ENCODE data around the gene GJA1. TPM values are rescaled to one million over a fixed set of nuclear protein-coding genes. Genes with fewer than 3 reads are reported as not detected.

The GJA1 gene
- total RNA-seq, 5 donors from 2014 or later (not counting 1 experiment from before 2014, with no cell fraction given): 1.1 to 1.5 (median 1.4) TPM; not detected in 2

GRCh38 chr6:121465101-121465500 is 29.7 kb downstream of the GJA1 start:
- H3K4me3 ChIP-seq (ENCODE audit: control insufficient read depth in 1 of 2, extremely low read depth in 1 of 2, low read length in 1 of 2): no peak overlapping the region
- H3K36me3 ChIP-seq (ENCODE audit: control insufficient read depth in 2 of 2, extremely low read depth in 1 of 2, insufficient read depth in 1 of 2, low read length in 1 of 2): no peaks in the 10 kb centered on the region
- Mint-ChIP-seq H3K27me3 (no peaks in the 10 kb centered on the region), H3K4me1 (no peaks in the 10 kb centered on the region), H3K36me3 (no peaks in the 10 kb centered on the region), H3K27ac (no peak overlapping the region), H3K4me3 (no peak overlapping the region), H3K9me3 (no peaks in the 10 kb centered on the region)
- no peaks in the 10 kb centered on the region for H3K27me3 ChIP-seq (replicated peaks in 1 of 2; ENCODE audit: control insufficient read depth in 2 of 2, extremely low read depth in 1 of 2, insufficient read depth in 2 of 2, low read length in 1 of 2)
- H3K9me3 ChIP-seq: no peaks in the 10 kb centered on the region
- POLR2A ChIA-PET: no interaction called here
- ATAC-seq (replicated peaks in 1 of 4): no peak
- no peak for DNase-seq
- WGBS (ENCODE audit: insufficient coverage): 85% methylated on average over 3 of the region's 6 CpGs
- H3K27ac ChIP-seq (ENCODE audit: low read length): no peak overlapping the region
- CTCF ChIA-PET: no interaction called here
- H3K4me1 ChIP-seq (ENCODE audit: control insufficient read depth in 1 of 2, extremely low read depth in 1 of 2, insufficient read depth in 2 of 2, low read length in 2 of 2): no peaks in the 10 kb centered on the region

- no peaks in the 10 kb centered on the region for H3K27me3 Mint-ChIP-seq
- no peak overlapping the region for H3K4me3 Mint-ChIP-seq
- no peak for ATAC-seq (replicated peaks in 1 of 4)
- ChIA-PET CTCF (no interaction called here), POLR2A (interaction anchor here in 1 of 2 donors (0.7 kb wide), 1 partner anchor 1571 kb away, joined by 3 read pairs; no protein-coding TSS in a partner anchor)
- H3K27me3 ChIP-seq (replicated peaks in 1 of 2; ENCODE audit: control insufficient read depth in 2 of 2, extremely low read depth in 1 of 2, insufficient read depth in 2 of 2, low read length in 1 of 2): peaks cover 0 to 3% of the 10 kb centered on the region in 2 experiments
- H3K4me3 ChIP-seq (ENCODE audit: control insufficient read depth in 1 of 2, extremely low read depth in 1 of 2, low read length in 1 of 2): no peak overlapping the region
- no peaks in the 10 kb centered on the region for H3K9me3 ChIP-seq
- H3K4me1 ChIP-seq (ENCODE audit: control insufficient read depth in 1 of 2, extremely low read depth in 1 of 2, insufficient read depth in 2 of 2, low read length in 2 of 2): no peaks in the 10 kb centered on the region
- H3K27ac ChIP-seq (ENCODE audit: low read length): no peak overlapping the region
- no peaks in the 10 kb centered on the region for H3K36me3 ChIP-seq (ENCODE audit: control insufficient read depth in 2 of 2, extremely low read depth in 1 of 2, insufficient read depth in 1 of 2, low read length in 1 of 2)
- H3K36me3 Mint-ChIP-seq: no peaks in the 10 kb centered on the region
- DNase-seq: no peak
- H3K4me1 Mint-ChIP-seq: no peaks in the 10 kb centered on the region
- H3K27ac Mint-ChIP-seq: no peak overlapping the region
- WGBS (ENCODE audit: insufficient coverage): 89% methylated on average over 16 of the region's 21 CpGs
- H3K9me3 Mint-ChIP-seq: no peaks in the 10 kb centered on the region
Observed at GRCh38 chr6:121479486-121480098, 44.1 kb downstream of the GJA1 start.

GRCh38 chr6:121480099-121480713 is 44.8 kb downstream of the GJA1 start:
- POLR2A ChIA-PET: no interaction called here
- H3K9me3 ChIP-seq: no peaks in the 10 kb centered on the region
- H3K9me3 Mint-ChIP-seq: no peaks in the 10 kb centered on the region
- H3K36me3 Mint-ChIP-seq: no peaks in the 10 kb centered on the region
- H3K4me3 Mint-ChIP-seq: no peak overlapping the region
- WGBS (ENCODE audit: insufficient coverage): 85% methylated on average over 14 of the region's 18 CpGs
- no peaks in the 10 kb centered on the region for H3K4me1 ChIP-seq (ENCODE audit: control insufficient read depth in 1 of 2, extremely low read depth in 1 of 2, insufficient read depth in 2 of 2, low read length in 2 of 2)
- H3K4me3 ChIP-seq (ENCODE audit: control insufficient read depth in 1 of 2, extremely low read depth in 1 of 2, low read length in 1 of 2): no peak overlapping the region
- CTCF ChIA-PET: no interaction called here
- H3K27me3 Mint-ChIP-seq: no peaks in the 10 kb centered on the region
- H3K27ac Mint-ChIP-seq: no peak overlapping the region
- H3K4me1 Mint-ChIP-seq: no peaks in the 10 kb centered on the region
- ATAC-seq (replicated peaks in 1 of 4) (no peak), DNase-seq (no peak)
- H3K27ac ChIP-seq (ENCODE audit: low read length): no peak overlapping the region
- no peaks in the 10 kb centered on the region for H3K36me3 ChIP-seq (ENCODE audit: control insufficient read depth in 2 of 2, extremely low read depth in 1 of 2, insufficient read depth in 1 of 2, low read length in 1 of 2)
- H3K27me3 ChIP-seq (replicated peaks in 1 of 2; ENCODE audit: control insufficient read depth in 2 of 2, extremely low read depth in 1 of 2, insufficient read depth in 2 of 2, low read length in 1 of 2): no peaks in the 10 kb centered on the region

- POLR2A ChIA-PET: no interaction called here
- DNase-seq (no peak), ATAC-seq (replicated peaks in 1 of 4) (no peak)
- Mint-ChIP-seq H3K4me3 (no peak overlapping the region), H3K9me3 (no peaks in the 10 kb centered on the region), H3K27ac (no peak overlapping the region), H3K4me1 (no peaks in the 10 kb centered on the region), H3K36me3 (no peaks in the 10 kb centered on the region), H3K27me3 (no peaks in the 10 kb centered on the region)
- Histone ChIP-seq H3K27ac (ENCODE audit: low read length) (no peak overlapping the region), H3K36me3 (ENCODE audit: control insufficient read depth in 2 of 2, extremely low read depth in 1 of 2, insufficient read depth in 1 of 2, low read length in 1 of 2) (no peaks in the 10 kb centered on the region), H3K9me3 (no peaks in the 10 kb centered on the region), H3K27me3 (replicated peaks in 1 of 2; ENCODE audit: control insufficient read depth in 2 of 2, extremely low read depth in 1 of 2, insufficient read depth in 2 of 2, low read length in 1 of 2) (no peaks in the 10 kb centered on the region), H3K4me3 (ENCODE audit: control insufficient read depth in 1 of 2, extremely low read depth in 1 of 2, low read length in 1 of 2) (no peak overlapping the region), H3K4me1 (ENCODE audit: control insufficient read depth in 1 of 2, extremely low read depth in 1 of 2, insufficient read depth in 2 of 2, low read length in 2 of 2) (no peaks in the 10 kb centered on the region)
- WGBS (ENCODE audit: insufficient coverage): 78% methylated on average over 1 of the region's 6 CpGs
- CTCF ChIA-PET: no interaction called here
Observed at GRCh38 chr6:121482004-121482693, 46.7 kb downstream of the GJA1 start.

GRCh38 chr6:121482751-121483150 is 47.3 kb downstream of the GJA1 start:
- H3K9me3 ChIP-seq: no peaks in the 10 kb centered on the region
- H3K27me3 ChIP-seq (replicated peaks in 1 of 2; ENCODE audit: control insufficient read depth in 2 of 2, extremely low read depth in 1 of 2, insufficient read depth in 2 of 2, low read length in 1 of 2): no peaks in the 10 kb centered on the region
- DNase-seq (no peak), ATAC-seq (replicated peaks in 1 of 4) (no peak)
- H3K4me1 ChIP-seq (ENCODE audit: control insufficient read depth in 1 of 2, extremely low read depth in 1 of 2, insufficient read depth in 2 of 2, low read length in 2 of 2): no peaks in the 10 kb centered on the region
- CTCF ChIA-PET: no interaction called here
- H3K27me3 Mint-ChIP-seq: no peaks in the 10 kb centered on the region
- no peaks in the 10 kb centered on the region for H3K36me3 Mint-ChIP-seq
- H3K27ac Mint-ChIP-seq: no peak overlapping the region
- no peak overlapping the region for H3K4me3 ChIP-seq (ENCODE audit: control insufficient read depth in 1 of 2, extremely low read depth in 1 of 2, low read length in 1 of 2)
- no peaks in the 10 kb centered on the region for H3K9me3 Mint-ChIP-seq
- H3K4me3 Mint-ChIP-seq: no peak overlapping the region
- POLR2A ChIA-PET: no interaction called here
- no peak overlapping the region for H3K27ac ChIP-seq (ENCODE audit: low read length)
- no peaks in the 10 kb centered on the region for H3K4me1 Mint-ChIP-seq
- no peaks in the 10 kb centered on the region for H3K36me3 ChIP-seq (ENCODE audit: control insufficient read depth in 2 of 2, extremely low read depth in 1 of 2, insufficient read depth in 1 of 2, low read length in 1 of 2)

GRCh38 chr6:121485359-121485811 is 49.9 kb downstream of the GJA1 start:
- DNase-seq (no peak), ATAC-seq (replicated peaks in 1 of 4) (no peak)
- Mint-ChIP-seq H3K9me3 (no peaks in the 10 kb centered on the region), H3K36me3 (no peaks in the 10 kb centered on the region), H3K27ac (no peak overlapping the region), H3K27me3 (no peaks in the 10 kb centered on the region), H3K4me3 (no peak overlapping the region), H3K4me1 (no peaks in the 10 kb centered on the region)
- H3K9me3 ChIP-seq: no peaks in the 10 kb centered on the region
- no peaks in the 10 kb centered on the region for H3K4me1 ChIP-seq (ENCODE audit: control insufficient read depth in 1 of 2, extremely low read depth in 1 of 2, insufficient read depth in 2 of 2, low read length in 2 of 2)
- H3K27ac ChIP-seq (ENCODE audit: low read length): no peak overlapping the region
- no CpG with 5 or more reads among the region's 2 CpGs for WGBS (ENCODE audit: insufficient coverage)
- H3K4me3 ChIP-seq (ENCODE audit: control insufficient read depth in 1 of 2, extremely low read depth in 1 of 2, low read length in 1 of 2): no peak overlapping the region
- H3K36me3 ChIP-seq (ENCODE audit: control insufficient read depth in 2 of 2, extremely low read depth in 1 of 2, insufficient read depth in 1 of 2, low read length in 1 of 2): no peaks in the 10 kb centered on the region
- POLR2A ChIA-PET: no interaction called here
- CTCF ChIA-PET: interaction anchor here in 1 of 2 donors (0.6 kb wide), 1 partner anchor 179 kb away, joined by 3 read pairs; no protein-coding TSS in a partner anchor
- H3K27me3 ChIP-seq (replicated peaks in 1 of 2; ENCODE audit: control insufficient read depth in 2 of 2, extremely low read depth in 1 of 2, insufficient read depth in 2 of 2, low read length in 1 of 2): no peaks in the 10 kb centered on the region
